NOMO-1 (cell line): Measurements from ENCODE around the gene KCNK5.

Experiments
- DNase-seq, 2 experiments: peaks; one replicate each; lab custom pipeline; 2025; ENCODE audit not compliant: unreplicated experiment in 2 of 2; lab: John Stamatoyannopoulos, UW

KCNK5 gene, protein sequence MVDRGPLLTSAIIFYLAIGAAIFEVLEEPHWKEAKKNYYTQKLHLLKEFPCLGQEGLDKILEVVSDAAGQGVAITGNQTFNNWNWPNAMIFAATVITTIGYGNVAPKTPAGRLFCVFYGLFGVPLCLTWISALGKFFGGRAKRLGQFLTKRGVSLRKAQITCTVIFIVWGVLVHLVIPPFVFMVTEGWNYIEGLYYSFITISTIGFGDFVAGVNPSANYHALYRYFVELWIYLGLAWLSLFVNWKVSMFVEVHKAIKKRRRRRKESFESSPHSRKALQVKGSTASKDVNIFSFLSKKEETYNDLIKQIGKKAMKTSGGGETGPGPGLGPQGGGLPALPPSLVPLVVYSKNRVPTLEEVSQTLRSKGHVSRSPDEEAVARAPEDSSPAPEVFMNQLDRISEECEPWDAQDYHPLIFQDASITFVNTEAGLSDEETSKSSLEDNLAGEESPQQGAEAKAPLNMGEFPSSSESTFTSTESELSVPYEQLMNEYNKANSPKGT

DNA sequence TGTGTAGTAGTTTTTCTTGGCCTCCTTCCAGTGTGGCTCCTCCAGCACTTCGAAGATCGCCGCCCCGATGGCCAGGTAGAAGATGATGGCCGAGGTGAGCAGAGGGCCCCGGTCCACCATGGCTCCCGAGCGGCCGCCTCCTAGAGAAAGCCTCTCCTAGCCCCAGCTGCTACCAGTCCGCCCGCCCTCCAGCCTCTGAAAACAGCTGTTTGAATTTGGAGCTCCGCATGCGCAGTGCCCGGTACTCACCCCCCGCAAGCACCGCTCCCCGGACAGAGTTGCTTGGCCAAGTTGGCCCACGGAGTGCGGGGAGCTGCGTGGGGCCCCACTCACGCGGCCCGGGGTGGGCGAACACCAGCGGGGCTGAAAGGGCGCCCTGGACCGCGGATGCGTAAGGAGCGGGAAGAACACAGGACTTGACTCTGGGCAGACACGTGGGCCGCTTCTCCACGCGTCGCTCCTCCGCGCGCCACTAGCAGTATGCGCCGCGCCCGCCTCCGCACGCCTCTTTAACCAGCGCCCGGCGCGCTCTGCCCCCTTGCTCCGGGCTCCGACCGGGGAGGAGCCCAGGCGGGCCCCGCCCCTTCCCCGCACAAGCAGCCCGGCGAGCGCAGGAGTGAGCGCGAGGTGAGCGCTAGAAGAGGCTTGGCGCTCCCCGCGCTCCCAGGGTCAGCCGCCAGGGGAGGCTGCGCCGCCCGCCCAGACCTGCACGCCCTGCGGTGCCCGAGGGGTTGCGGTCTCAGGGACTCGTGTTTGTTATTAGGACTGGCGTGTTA lies at the start of gene KCNK5:
Gene KCNK5 (minus strand): TSS at position 484 of the 776 bp plus-strand sequence. CDS start 364 bp downstream, at position 120.
- DNase-seq, result peak; percentile 90 to 93

DNA sequence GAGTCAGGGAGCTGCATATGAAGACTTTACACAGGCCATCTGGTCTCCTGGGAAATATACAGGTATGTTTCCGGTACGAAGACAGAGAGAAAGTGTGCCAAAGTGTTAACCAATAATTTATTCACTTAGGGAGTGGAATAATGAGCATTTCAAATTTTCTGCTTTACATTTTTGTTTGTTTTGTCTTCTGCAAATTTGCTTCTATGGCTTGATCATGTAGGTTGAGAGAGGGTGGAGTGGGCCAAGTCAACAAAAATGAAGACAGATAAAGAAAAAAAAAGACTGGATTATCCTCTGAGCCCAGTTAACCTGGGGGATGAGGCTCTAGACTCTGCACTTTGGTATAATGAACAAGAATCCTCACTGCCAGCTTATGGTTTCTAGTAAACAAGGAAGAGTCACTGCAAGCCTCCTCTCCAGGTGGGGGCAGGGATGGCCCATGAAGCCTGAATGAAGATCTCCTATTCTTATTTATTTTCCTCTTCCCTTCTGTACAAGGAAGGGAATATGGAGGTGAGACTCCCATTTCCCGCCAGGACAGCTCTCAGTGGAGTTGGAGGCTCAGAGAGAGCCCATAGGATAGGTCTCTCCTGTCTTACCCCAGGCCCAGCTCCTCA lies 47.2 kb upstream of the KCNK5 start:
- no peak for DNase-seq

DNA sequence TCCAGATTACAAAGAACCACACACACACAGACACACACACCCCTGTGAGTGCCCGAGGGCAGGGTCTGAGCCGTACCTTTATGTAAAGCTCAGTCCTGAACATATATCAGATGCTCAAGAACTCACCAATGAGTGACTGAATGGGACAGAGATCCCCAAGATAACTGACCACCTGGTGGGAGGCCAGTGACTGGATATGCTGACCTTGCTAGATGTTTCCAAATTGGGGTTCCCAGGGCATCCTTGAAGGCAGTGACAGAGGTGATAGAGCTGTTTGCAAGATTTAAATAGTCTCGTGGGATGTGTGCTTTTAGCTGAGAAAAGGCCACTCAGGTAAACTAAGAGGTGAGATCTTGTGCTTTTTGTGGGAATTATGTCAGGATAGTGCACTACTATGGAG lies 45.6 kb upstream of the KCNK5 start:
- DNase-seq, result no peak

DNA sequence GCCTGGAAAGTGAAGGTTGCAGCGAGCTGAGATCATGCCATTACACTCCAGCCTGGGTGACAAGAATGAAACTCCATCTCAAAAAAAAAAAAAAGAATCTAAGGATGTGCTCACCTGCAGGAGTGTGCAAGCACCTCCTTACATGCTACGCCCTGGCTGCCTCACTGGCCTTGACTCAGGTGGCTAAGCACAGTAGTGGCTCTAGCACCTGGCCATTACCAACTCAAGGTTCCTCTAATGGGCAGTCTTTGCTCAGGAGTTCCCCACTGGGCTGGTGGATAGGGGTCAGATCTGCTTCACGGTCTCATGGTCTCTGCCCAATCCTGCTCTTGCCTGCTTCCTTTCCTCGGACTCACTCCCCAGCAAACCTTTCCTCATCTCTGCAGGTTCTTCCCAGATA lies 45.2 kb upstream of the KCNK5 start:
- DNase-seq, result no peak

DNA sequence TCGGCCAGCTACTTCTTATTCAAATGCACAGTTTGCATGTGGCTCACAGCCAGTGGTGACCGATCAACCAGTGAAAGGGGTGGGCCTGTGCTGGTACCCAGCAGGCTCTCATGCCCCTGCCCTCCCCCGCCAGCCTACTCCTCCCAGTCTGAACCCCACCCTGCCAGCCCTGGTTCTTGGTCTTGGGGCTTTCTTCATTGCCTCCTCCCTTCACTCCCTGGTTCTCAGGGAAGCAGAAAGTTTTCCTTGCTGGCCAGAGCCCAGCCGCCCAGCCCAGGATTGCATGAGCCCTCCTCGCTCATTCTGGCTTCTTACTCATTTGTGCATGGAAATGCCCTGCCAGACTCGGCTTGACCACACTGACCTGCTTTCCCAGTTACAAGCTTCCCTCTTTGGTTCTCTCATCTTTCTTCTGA lies 44.1 kb upstream of the KCNK5 start:
- DNase-seq, result no peak

DNA sequence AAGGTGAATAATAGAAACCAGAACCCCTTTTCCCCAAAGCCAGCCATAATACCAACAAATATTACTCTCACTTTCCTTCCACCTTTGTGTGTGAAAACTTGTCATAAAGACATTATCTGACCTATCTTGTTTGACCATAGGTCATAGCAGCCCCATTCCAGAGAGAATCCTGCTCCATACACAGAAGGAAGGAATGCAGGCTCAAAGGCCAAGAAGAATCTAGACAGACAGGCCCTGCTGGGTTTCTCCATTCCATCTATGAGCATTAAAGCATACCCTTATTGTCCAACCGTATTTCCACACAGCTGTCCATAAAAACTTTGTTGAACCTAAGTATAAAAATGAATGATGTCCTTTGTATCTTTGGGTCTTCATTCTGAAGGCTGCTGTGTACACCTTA lies 40.7 kb upstream of the KCNK5 start:
- DNase-seq, result no peak

DNA sequence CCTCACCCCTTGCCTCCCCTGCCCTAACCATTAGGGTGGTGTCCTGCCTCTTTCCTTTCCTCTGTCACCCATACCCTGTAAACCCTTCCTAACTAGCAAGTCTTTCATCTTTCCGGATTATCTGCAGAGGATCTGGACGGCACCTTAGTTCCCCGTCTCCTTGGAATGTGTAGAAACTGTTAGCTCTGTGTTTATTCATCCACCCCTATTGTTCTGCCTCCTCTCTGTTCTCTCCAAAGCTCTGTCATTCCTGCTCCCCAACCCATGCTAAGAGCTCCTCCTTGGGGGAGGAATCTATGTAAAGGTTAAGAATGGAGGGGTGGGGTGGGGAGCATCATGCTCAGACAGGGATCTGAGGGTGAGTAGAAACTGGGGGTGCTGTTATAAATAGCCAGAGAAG lies 39.4 kb upstream of the KCNK5 start:
- DNase-seq, result no peak

DNA sequence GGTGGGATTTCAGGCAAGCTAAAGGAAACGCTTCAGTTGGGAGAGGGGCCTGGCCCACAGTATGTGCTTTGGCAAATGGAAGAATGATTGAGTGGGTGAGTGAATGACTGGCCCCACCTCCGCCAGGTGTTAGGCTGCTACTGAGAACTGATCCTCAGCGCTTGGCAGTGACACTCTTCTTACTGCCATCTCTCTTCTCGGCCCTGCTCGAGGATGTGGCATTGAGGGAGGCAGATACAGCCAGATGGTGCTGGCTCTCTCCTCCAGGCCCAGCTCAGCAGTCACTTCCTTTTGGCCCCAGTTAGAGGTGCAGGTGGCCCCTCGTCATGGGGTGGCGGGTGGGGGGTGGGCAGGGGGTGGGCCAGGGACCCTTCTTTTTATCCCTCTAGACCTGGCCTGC lies 38.9 kb upstream of the KCNK5 start:
- DNase-seq, result no peak

DNA sequence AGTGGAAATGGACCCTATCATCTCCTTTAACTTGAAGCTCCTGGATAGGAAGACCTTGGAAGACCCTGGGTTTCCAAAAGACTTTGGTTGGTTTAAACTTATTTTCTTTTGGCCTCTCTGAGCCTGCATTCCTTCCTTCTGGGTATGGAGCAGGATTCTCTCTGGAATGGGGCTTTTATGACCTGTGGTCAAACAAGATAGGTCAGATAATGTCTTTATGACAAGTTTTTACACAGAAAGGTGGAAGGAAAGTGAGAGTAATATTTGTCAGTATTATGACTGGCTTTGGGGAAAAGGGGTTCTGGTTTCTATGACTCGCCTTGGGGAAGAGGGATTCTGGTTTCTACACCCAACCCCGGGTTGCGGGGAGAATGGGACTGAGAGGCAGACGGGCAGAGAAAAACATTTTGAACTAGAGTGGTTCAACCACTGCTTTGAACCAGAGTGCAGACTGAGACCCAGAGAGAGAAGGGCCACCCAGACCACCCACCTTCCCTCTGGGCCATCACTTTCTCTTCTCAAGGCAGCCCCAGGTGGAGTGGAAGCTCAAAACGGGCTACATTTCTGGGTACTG lies 37.6 kb upstream of the KCNK5 start:
- DNase-seq, result no peak

DNA sequence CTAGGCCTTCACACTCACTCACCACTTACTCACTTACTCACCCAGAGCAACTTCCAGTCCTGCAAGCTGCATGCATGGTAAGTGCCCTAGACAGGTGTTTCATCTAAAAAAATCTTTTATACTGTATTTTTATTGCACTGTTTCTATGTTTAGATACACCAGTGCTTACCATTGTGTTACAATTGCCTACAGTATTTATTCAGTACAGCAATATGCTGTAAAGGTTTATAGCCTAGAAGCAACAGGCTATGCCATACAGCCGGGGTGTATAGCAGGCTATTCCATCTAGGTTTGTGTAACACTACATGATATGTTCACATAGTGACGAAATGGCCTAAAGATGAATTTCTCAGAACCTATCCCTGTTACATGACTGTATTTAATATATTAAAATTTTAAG lies 37.1 kb upstream of the KCNK5 start:
- no peak for DNase-seq

DNA sequence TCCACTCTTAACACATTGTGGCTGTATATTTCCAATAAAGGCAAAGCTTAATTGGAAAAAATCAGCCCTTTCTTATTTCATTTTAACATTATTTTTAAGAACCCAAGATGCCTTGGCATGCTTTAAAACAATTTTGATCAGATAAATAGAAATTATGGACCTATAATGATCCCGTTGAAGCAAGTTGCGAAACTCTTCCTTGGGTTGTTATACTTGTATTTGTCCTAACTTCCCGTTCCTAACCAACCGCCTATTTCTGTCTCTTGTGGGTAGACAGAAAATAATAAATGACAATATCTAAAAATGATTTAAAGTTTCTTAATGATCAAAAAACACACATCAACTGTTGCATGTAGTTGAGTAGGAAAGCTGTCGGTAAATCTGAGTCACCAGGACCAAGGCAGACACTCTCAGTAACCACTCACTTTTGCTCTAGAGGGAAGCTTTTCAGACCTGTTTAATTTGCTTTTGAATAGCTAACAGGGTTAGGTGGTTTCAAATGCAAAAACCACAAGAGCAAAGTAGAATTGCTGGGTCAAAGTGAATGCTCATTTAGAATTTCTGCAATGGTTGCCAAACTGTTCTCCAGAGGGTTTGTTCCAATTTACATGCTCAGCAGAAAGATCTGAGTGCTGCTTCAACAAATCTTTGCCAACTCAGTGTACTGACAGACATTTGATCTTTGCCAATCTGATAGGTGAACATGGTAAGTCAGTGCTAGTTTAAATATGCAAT lies 34.2 kb upstream of the KCNK5 start:
- peak; percentile 82 to 98 for DNase-seq

DNA sequence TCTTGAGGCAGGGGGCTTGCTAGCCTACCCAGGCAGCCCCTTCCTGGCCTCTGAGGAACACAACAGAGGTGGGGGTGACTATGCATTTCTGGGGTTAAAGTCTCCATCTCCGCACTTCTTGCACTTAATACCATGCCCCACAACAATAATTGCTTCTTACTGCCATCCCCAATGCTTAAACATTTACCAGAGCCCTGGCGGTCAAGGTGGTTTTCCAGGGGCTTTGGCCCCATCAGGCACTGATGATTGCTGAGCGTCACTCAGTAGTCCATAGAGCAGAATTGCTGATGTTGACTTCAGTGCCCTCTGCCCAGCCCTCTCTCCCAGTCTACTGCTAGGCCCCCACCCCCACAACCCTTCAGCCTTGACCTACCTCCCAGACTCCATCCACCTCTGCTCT lies 32.5 kb upstream of the KCNK5 start:
- DNase-seq, result no peak

DNA sequence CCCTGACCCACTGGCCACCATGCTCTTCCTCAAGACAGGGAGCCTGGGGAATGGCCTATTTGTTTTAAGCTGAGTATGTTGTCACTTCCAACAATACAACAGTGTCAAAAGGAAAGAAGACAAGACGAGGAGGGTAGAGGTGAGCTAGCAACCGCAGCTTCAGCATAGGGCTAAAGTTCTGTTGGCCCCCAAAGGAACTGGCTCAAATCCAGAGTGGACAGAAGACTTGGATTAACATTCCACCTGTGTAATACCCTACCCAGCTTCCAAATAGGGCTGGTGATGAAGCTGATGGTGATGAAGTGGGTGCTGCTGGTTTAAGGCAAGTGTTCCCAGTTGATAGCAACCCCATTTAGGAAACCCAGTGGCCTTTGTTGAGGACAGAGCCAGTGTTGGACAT lies 31.7 kb upstream of the KCNK5 start:
- DNase-seq, result no peak

DNA sequence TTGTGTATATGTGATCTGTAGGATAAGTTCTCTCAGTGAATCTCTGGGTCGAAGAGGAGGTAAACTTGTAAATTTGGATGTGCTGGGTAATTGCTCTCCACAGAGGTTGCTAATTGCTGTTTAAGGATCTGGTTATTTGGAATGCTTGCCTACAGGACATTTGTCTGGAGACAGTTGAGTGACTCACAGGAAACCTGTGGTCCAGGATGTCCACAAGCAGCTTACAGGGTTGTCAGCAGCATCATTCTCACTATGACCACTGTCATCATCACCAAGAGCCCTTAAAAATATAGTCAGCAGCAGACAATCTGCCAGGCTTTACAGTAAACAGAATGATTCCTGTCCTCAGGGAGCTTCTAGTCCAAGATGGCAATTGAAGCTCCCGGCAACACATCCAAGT lies 31.2 kb upstream of the KCNK5 start:
- DNase-seq, result no peak

DNA sequence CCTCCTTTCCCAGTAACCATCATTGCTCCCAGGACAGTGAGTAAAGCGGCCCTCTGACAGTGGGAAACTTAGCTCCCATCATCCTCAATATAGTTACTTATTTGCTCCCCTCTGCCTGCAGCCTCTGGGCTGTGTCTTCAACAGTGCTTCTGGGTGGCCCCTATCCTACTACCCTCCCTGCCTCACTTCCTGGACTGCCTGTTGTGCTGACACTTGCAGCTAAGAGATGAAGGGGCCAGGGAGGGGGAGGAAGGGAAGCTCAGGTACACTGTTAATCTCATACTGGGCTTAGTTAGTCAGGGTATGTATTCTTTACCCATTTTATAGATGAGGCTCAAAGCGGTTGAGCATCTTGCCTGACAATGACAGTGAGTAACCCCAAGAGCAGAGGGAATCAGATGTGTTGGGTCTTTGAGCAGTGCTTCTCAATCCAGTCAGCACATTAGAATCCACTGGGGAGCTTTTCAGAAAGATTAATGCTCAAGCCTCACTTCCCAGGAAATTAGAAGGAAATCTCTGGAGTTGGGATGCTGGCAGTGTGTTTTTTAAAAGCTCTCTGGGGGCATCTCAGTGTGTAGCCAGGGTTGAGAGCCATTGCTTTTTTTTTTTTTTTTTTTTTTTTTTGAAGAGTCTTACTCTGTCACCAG lies 27.1 kb upstream of the KCNK5 start:
- no peak for DNase-seq

DNA sequence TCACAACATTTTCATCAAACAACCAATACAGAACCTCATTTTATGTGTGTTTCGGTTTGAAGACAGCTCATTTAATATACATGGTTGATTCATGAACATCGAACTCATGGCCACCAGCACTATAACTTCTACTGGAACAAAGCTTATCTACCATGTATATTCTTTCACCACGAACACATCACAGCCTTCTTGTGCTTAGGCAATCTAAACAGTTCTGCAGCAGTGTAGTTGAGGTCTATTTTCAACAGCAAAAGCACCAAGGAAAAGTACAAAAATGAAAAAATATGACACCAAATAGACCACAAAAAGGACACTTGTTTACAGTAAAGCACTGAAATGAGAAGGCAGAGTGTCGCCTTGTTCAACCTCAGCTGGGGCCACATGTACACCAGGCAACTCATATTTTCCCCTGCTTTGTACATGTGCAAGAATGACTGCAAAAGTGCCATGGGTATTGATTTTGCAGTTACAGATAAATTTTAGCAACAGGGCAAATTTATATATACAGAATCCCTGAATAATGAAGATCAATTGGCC lies 25.8 kb upstream of the KCNK5 start:
- no peak for DNase-seq

DNA sequence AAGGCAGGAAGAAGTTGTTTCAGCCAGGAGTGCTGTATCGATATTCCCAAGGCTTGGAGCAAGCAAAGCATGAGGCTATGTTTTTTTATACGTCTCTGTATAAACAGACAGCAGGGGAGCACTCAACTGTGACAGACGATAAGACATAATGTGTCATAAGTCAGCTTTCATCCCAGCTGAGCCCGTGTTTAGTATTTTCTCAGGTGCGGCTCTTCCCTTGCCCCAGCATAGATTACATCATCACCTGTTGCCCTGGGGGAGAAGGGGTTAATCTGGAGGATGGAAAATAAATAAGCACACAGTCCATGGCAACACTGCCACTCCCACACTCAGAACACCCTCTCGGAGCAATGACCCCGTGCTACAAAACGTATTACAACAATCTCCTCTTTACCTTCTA lies 22.1 kb upstream of the KCNK5 start:
- DNase-seq, result no peak

DNA sequence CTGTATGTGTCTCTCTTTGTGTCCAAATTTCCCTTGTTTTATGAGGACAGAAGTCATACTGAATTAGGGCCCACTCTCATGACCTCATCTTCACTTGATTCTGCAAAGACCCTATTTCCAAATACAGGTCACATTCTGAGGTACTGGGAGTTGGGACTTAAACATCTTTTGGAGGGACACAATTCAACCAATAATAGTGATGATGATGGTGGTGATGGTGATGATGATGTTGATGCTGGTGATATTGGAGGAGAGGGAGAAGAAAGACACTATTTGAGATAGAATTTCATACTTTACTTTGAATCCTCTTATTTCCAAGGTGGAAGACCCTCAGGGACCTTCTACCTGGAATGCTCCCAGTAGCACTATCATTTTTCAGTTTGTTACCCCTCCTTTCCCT lies 21.2 kb upstream of the KCNK5 start:
- DNase-seq, result no peak

DNA sequence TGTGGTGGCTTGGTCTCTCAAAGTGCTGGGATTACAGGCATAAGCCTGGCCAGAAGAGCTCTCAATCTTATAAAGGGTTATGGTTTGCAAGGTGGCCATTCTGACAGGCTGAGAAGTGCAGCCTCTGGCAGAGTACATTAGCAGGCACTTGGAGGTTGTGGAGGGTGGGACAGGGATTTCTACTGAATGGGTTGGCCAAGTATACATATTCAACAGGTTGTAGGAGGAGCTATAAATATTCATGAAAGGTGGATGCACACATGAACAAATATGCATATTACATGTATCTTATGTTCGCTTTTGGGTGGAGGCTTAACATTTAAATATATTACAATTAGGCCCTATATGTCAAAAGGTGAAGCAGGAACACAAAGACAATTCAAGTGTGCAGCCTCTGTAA lies 20.0 kb upstream of the KCNK5 start:
- no peak for DNase-seq

DNA sequence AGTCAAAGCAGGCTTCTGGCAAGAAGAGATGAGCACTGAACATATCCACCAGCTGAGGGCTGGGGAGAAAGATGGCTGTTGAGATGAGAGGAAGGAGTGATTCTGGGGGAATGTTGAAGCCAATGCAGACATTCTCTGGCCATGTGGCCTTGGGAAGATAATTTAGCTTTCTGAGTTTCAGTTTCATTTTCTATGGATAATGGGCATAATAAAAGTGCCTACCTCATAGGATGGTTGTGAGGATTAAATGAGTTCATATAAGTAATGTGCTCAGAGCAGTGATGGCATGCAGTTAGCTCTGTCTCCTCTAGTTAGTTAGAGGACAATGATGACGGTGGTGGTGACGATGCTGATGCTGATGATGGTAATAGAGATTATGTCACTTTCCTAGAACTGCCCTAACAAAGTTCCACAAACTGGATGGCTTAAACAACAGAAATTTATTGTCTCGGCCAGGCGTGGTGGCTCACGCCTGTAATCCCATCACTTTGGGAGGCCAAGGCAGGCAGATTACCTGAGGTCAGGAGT lies 18.5 kb upstream of the KCNK5 start:
- no peak for DNase-seq
